Liver (tissue), 9 donors: Measurements from ENCODE around the gene KIF3C. TPM values are rescaled to one million over a fixed set of nuclear protein-coding genes. Genes with fewer than 3 reads are reported as not detected.
"Not testable (repeated sequence)": the region's sequence is repeated elsewhere in the genome, so short reads cannot be mapped to it uniquely, and the experiment has no call there.

ENCODE experiments used
- DNase-seq: peaks from one replicate; pipeline ENCODE4 v3.0.0-alpha.2; 2017; ENCODE audit warnings: low spot score
- H3K27ac ChIP-seq, 2 donors: one replicate each; pipeline ENCODE4 v1.7.0; 2013; ENCODE audit warnings: inconsistent platforms in 2 of 2, low read length in 2 of 2, control low read depth in 1 of 2, low read depth in 1 of 2, mild to moderate bottlenecking in 1 of 2
- H3K27me3 ChIP-seq, 4 donors: one replicate each; pipeline versions ENCODE4 v1.6.1 to v1.7.0; 2013; ENCODE audit warnings: low read length in 3 of 4, inconsistent platforms in 1 of 4, mild to moderate bottlenecking in 1 of 4, moderate library complexity in 1 of 4; ENCODE audit not compliant: control insufficient read depth in 4 of 4, insufficient read depth in 4 of 4
- H3K36me3 ChIP-seq, 4 donors: one replicate each; pipeline versions ENCODE4 v1.6.1 to v1.7.0; 2013; ENCODE audit warnings: low read length in 3 of 4, mild to moderate bottlenecking in 3 of 4, low read depth in 1 of 4, moderate library complexity in 1 of 4; ENCODE audit not compliant: control insufficient read depth in 4 of 4, insufficient read depth in 3 of 4
- H3K4me1 ChIP-seq, 4 donors: one replicate each; pipeline versions ENCODE4 v1.6.1 to v1.7.0; 2013; ENCODE audit warnings: low read length in 3 of 4, mild to moderate bottlenecking in 3 of 4, moderate library complexity in 1 of 4; ENCODE audit not compliant: control insufficient read depth in 4 of 4, insufficient read depth in 4 of 4
- H3K4me3 ChIP-seq, 3 donors: one replicate each; pipeline versions ENCODE4 v1.6.1 to v1.7.0; 2013; ENCODE audit warnings: low read length in 3 of 3, control low read depth in 1 of 3, low read depth in 1 of 3, mild to moderate bottlenecking in 1 of 3
- H3K9ac ChIP-seq, 2 donors: one replicate each; pipeline ENCODE4 v1.7.0; 2013; ENCODE audit warnings: low read length in 2 of 2, mild to moderate bottlenecking in 2 of 2, moderate library complexity in 2 of 2, control low read depth in 1 of 2, low read depth in 1 of 2
- H3K9me3 ChIP-seq, 4 donors: one replicate each; pipeline versions ENCODE4 v1.6.1 to v1.7.0; 2013; ENCODE audit warnings: low read length in 3 of 4; ENCODE audit not compliant: control insufficient read depth in 4 of 4
- ATF3 ChIP-seq: IDR thresholded peaks from 2 replicates; pipeline ENCODE4 v1.6.1; 2016; ENCODE audit warnings: antibody characterized with exemption
- CTCF ChIP-seq: fragments of 150-350 bp; IDR thresholded peaks from 2 replicates; pipeline ENCODE4 v1.5.1; 2017; ENCODE audit warnings: improper control_type of control experiment, low read depth, low read length; ENCODE audit not compliant: missing input control
- EGR1 ChIP-seq, 2 donors: IDR thresholded peaks; 2 replicates each; pipeline ENCODE4 v1.6.1; 2016 to 2018; ENCODE audit warnings: antibody characterized with exemption in 2 of 2, low read depth in 2 of 2
- MAX ChIP-seq: IDR thresholded peaks from 2 replicates; pipeline ENCODE4 v1.6.1; 2016; ENCODE audit warnings: antibody characterized with exemption
- RXRA ChIP-seq, 2 donors: IDR thresholded peaks; 2 replicates each; pipeline ENCODE4 v1.6.1; 2017 to 2018; ENCODE audit warnings: antibody characterized with exemption in 2 of 2, mild to moderate bottlenecking in 1 of 2
- YY1 ChIP-seq: IDR thresholded peaks from 2 replicates; pipeline ENCODE4 v1.6.1; 2016; ENCODE audit warnings: antibody characterized with exemption, mild to moderate bottlenecking
- ZBTB33 ChIP-seq: IDR thresholded peaks from 2 replicates; pipeline ENCODE4 v1.6.1; 2016; ENCODE audit warnings: antibody characterized with exemption
- WGBS: extraction: QIAGEN DNeasy Blood & Tissue Kit; methylation state at CpG from one replicate; pipeline ENCODE4 v1.1.7; 2013; 5-methylcytosine and 5-hydroxymethylcytosine counted together
- polyA plus RNA-seq, 2 donors: library from polyadenylated mRNA; stranded (reverse) in 1 of 2; unstranded in 1 of 2; fragments of 200-250 nt in 1 of 2; fragments of >200 nt in 1 of 2; fragmentation: Nextera tagmentation in 1 of 2; extraction: Ambion mirVana in 1 of 2; gene quantifications; one replicate each; pipeline versions ENCODE4 v1.2.1 to v1.2.3, GENCODE V29; 2013 to 2015
- total RNA-seq, 2 donors: library from RNA; depleted of rRNA; stranded (reverse); fragments of >200 nt; gene quantifications; one replicate each; pipeline ENCODE4 v1.2.3, GENCODE V29; 2014
- donor health status: healthy.
- donor health status: healthy.
- donor health status: healthy.
- donor health status: healthy.
- donor health status: healthy.

The KIF3C gene
- total and polyA plus RNA-seq, 4 donors, result 0.26 to 0.93 (median 0.67) TPM

GRCh38 chr2:25917832-25918231, 64.5 kb downstream of the KIF3C start:
- Histone ChIP-seq H3K4me1 (no peaks in the 10 kb centered on the region), H3K36me3 (no peaks in the 10 kb centered on the region), H3K27me3 (no peaks in the 10 kb centered on the region), H3K9ac (no peak overlapping the region), H3K4me3 (no peak overlapping the region), H3K9me3 (no peaks in the 10 kb centered on the region), H3K27ac (no peak overlapping the region)
- TF ChIP-seq YY1 (no peak), RXRA (IDR thresholded peaks at IDR 0.05) (no peak), EGR1 (IDR thresholded peaks at IDR 0.05; ENCODE audit: low read depth in 2 of 2) (no peak), MAX (no peak), ZBTB33 (no peak), ATF3 (no peak), CTCF (no peak)
- 88% methylated on average over 3 of the region's 3 CpGs for WGBS
- DNase-seq, result no peak

GRCh38 chr2:25917411-25917810, 64.9 kb downstream of the KIF3C start:
- DNase-seq, H3K9me3 ChIP-seq, H3K4me3 ChIP-seq, H3K27me3 ChIP-seq, H3K36me3 ChIP-seq, H3K27ac ChIP-seq, H3K4me1 ChIP-seq, H3K9ac ChIP-seq: not testable (repeated sequence)
- 87% methylated on average over 7 of the region's 7 CpGs for whole genome bisulfite sequencing

- not testable (repeated sequence) for H3K27me3 ChIP-seq, H3K4me1 ChIP-seq, H3K9ac ChIP-seq, H3K36me3 ChIP-seq, H3K9me3 ChIP-seq, H3K4me3 ChIP-seq, DNase-seq, H3K27ac ChIP-seq
- WGBS, result 73% methylated on average over 16 of the region's 16 CpGs
Observed at GRCh38 chr2:25915944-25916772, 66.1 kb downstream of the KIF3C start.

- not testable (repeated sequence) for H3K36me3 ChIP-seq, H3K4me3 ChIP-seq, H3K9me3 ChIP-seq, DNase-seq, H3K4me1 ChIP-seq, H3K27ac ChIP-seq, H3K9ac ChIP-seq, H3K27me3 ChIP-seq
- 94% methylated on average over 32 of the region's 33 CpGs for WGBS
Observed at GRCh38 chr2:25915411-25915810, 66.9 kb downstream of the KIF3C start.

GRCh38 chr2:25913696-25913973, 68.7 kb downstream of the KIF3C start:
- not testable (repeated sequence) for H3K36me3 ChIP-seq, H3K27me3 ChIP-seq, DNase-seq, H3K9ac ChIP-seq, H3K27ac ChIP-seq, H3K9me3 ChIP-seq, H3K4me1 ChIP-seq, H3K4me3 ChIP-seq
- WGBS, result 89% methylated on average over 9 of the region's 9 CpGs
